ENCODE results near the gene SMAD4. TPM values are rescaled to one million over a fixed set of nuclear protein-coding genes. Genes with fewer than 3 reads are reported as not detected.

SMAD4 gene
- total RNA-seq, 1 experiment from 2014 or later = 48.8 TPM

GRCh38 chr18:51088410-51088809 is 58.4 kb downstream of the SMAD4 start:
- CTCF ChIA-PET = no interaction called here
- TF ChIP-seq CTCF (IDR thresholded peaks at IDR 0.05; ENCODE audit: insufficient read depth in 1 of 2, low read depth in 1 of 2, low read length in 1 of 2, severe bottlenecking in 1 of 2, unreplicated experiment in 1 of 2) = no peak
- Histone ChIP-seq H3K4me3 (ENCODE audit: low read depth, low read length) (no peak overlapping the region), H3K9me3 (no peaks in the 10 kb centered on the region), H3K36me3 (ENCODE audit: control insufficient read depth, insufficient read depth, low read length) (peaks cover 1% of the 10 kb centered on the region), H3K4me1 (no peaks in the 10 kb centered on the region), H3K27me3 (replicated peaks; ENCODE audit: control insufficient read depth, insufficient read depth, low read length) (no peaks in the 10 kb centered on the region)
- H3K27me3 Mint-ChIP-seq (ENCODE audit: insufficient read depth, unreplicated experiment) = no peaks in the 10 kb centered on the region
- no peak for DNase-seq
- intact Hi-C loops (cut with micrococcal nuclease; ENCODE audit: unreplicated experiment) = no loop called here
- H3K27ac Mint-ChIP-seq (ENCODE audit: unreplicated experiment) = no peak overlapping the region
- no TSS peak for BruUV-seq (replicated peaks)
- POLR2A ChIA-PET = no interaction called here
- H3K4me1 Mint-ChIP-seq (ENCODE audit: low read depth, unreplicated experiment) = no peaks in the 10 kb centered on the region
- peaks cover 37% of the 10 kb centered on the region for H3K36me3 Mint-ChIP-seq (ENCODE audit: insufficient read depth, unreplicated experiment)
- H3K4me3 Mint-ChIP-seq (ENCODE audit: unreplicated experiment) = no peak overlapping the region
- peaks cover 13% of the 10 kb centered on the region for H3K9me3 Mint-ChIP-seq (ENCODE audit: unreplicated experiment)

GRCh38 chr18:51089691-51090090 is 59.7 kb downstream of the SMAD4 start:
- Histone ChIP-seq H3K4me1 (no peaks in the 10 kb centered on the region), H3K9me3 (no peaks in the 10 kb centered on the region), H3K27me3 (replicated peaks; ENCODE audit: control insufficient read depth, insufficient read depth, low read length) (no peaks in the 10 kb centered on the region), H3K4me3 (ENCODE audit: low read depth, low read length) (no peak overlapping the region), H3K36me3 (ENCODE audit: control insufficient read depth, insufficient read depth, low read length) (peaks cover 1% of the 10 kb centered on the region)
- Mint-ChIP-seq H3K4me3 (ENCODE audit: unreplicated experiment) (no peak overlapping the region), H3K4me1 (ENCODE audit: low read depth, unreplicated experiment) (no peaks in the 10 kb centered on the region), H3K9me3 (ENCODE audit: unreplicated experiment) (peaks cover 13% of the 10 kb centered on the region), H3K27me3 (ENCODE audit: insufficient read depth, unreplicated experiment) (no peaks in the 10 kb centered on the region), H3K36me3 (ENCODE audit: insufficient read depth, unreplicated experiment) (peaks cover 31% of the 10 kb centered on the region), H3K27ac (ENCODE audit: unreplicated experiment) (no peak overlapping the region)
- ChIA-PET CTCF (no interaction called here), POLR2A (no interaction called here)
- intact Hi-C loops (cut with micrococcal nuclease; ENCODE audit: unreplicated experiment) = no loop called here
- no TSS peak for BruUV-seq (replicated peaks)
- no peak for DNase-seq
- no peak for TF ChIP-seq CTCF (IDR thresholded peaks at IDR 0.05; ENCODE audit: insufficient read depth in 1 of 2, low read depth in 1 of 2, low read length in 1 of 2, severe bottlenecking in 1 of 2, unreplicated experiment in 1 of 2)

GRCh38 chr18:51091270-51091669 is 61.3 kb downstream of the SMAD4 start:
- ChIA-PET CTCF (no interaction called here), POLR2A (no interaction called here)
- H3K9me3 Mint-ChIP-seq (ENCODE audit: unreplicated experiment) = peaks cover 8% of the 10 kb centered on the region
- H3K27ac Mint-ChIP-seq (ENCODE audit: unreplicated experiment) = no peak overlapping the region
- Histone ChIP-seq H3K4me1 (no peaks in the 10 kb centered on the region), H3K9me3 (no peaks in the 10 kb centered on the region), H3K4me3 (ENCODE audit: low read depth, low read length) (no peak overlapping the region), H3K27me3 (replicated peaks; ENCODE audit: control insufficient read depth, insufficient read depth, low read length) (no peaks in the 10 kb centered on the region), H3K36me3 (ENCODE audit: control insufficient read depth, insufficient read depth, low read length) (no peaks in the 10 kb centered on the region)
- no peak for TF ChIP-seq CTCF (IDR thresholded peaks at IDR 0.05; ENCODE audit: insufficient read depth in 1 of 2, low read depth in 1 of 2, low read length in 1 of 2, severe bottlenecking in 1 of 2, unreplicated experiment in 1 of 2)
- no peak for DNase-seq
- BruUV-seq (replicated peaks) = no TSS peak
- no peak overlapping the region for H3K4me3 Mint-ChIP-seq (ENCODE audit: unreplicated experiment)
- H3K4me1 Mint-ChIP-seq (ENCODE audit: low read depth, unreplicated experiment) = no peaks in the 10 kb centered on the region
- intact Hi-C loops (cut with micrococcal nuclease; ENCODE audit: unreplicated experiment) = no loop called here
- H3K36me3 Mint-ChIP-seq (ENCODE audit: insufficient read depth, unreplicated experiment) = peaks cover 16% of the 10 kb centered on the region
- no peaks in the 10 kb centered on the region for H3K27me3 Mint-ChIP-seq (ENCODE audit: insufficient read depth, unreplicated experiment)

Measured in Caco-2 (cell line).